ENCODE results near the gene ARPC5L.

DNA sequence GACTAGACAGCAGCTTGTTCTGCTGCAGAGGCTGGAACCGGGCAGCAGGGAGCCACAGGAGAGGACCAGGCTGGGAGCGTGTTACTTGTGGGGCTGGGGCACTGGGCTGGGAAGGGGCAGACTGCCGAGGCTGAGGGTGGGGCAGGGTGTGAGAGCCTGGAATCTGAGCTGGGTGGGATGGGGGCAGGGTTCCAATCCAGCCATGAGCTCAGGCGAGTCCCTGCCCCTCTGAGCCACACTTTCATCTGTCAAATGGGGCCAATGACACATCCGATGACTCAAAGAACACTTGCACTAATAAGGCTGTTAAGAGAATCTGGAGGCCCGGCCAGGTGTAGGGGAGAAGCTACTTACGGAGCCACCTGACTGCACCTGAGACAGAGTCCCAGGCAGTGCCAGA is 27.3 kb upstream of the ARPC5L start:
- TF ChIP-seq, protein P1, sequence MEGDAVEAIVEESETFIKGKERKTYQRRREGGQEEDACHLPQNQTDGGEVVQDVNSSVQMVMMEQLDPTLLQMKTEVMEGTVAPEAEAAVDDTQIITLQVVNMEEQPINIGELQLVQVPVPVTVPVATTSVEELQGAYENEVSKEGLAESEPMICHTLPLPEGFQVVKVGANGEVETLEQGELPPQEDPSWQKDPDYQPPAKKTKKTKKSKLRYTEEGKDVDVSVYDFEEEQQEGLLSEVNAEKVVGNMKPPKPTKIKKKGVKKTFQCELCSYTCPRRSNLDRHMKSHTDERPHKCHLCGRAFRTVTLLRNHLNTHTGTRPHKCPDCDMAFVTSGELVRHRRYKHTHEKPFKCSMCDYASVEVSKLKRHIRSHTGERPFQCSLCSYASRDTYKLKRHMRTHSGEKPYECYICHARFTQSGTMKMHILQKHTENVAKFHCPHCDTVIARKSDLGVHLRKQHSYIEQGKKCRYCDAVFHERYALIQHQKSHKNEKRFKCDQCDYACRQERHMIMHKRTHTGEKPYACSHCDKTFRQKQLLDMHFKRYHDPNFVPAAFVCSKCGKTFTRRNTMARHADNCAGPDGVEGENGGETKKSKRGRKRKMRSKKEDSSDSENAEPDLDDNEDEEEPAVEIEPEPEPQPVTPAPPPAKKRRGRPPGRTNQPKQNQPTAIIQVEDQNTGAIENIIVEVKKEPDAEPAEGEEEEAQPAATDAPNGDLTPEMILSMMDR (IDR thresholded peaks at IDR 0.05) = no peak
- no peak for TF ChIP-seq POLR2A (IDR thresholded peaks at IDR 0.05)
